Fibroblast of mammary gland (primary cell): ENCODE data around the gene RGMA.

Source experiments
- DNase-seq: peaks from one replicate; pipeline ENCODE4 v3.0.0-alpha.2; 2010; ENCODE audit warnings: low read depth
- H3K4me3 ChIP-seq: 2 replicates; pipeline ENCODE4 v1.5.1; 2011; ENCODE audit warnings: low read depth, mild to moderate bottlenecking, low read length, moderate library complexity; ENCODE audit not compliant: control insufficient read depth
- CTCF ChIP-seq: conservative IDR thresholded peaks from 2 replicates; pipeline ENCODE4 v1.5.1; 2011; ENCODE audit warnings: low read depth, low read length, inconsistent platforms; ENCODE audit not compliant: control insufficient read depth, insufficient read depth

The RGMA gene

GRCh38 chr15:93087825-93088199 lies 1.2 kb downstream of the RGMA start:
- no peak overlapping the region for H3K4me3 ChIP-seq
- peak; percentile 88 for TF ChIP-seq CTCF
- DNase-seq, result peak; percentile 58

- no peak for TF ChIP-seq CTCF
- no peak for DNase-seq
- H3K4me3 ChIP-seq, result no peak overlapping the region
Measured at GRCh38 chr15:93086791-93087190, 2.2 kb downstream of the RGMA start.

- H3K4me3 ChIP-seq, result no peak overlapping the region
- no peak for DNase-seq
- TF ChIP-seq CTCF, result no peak
Measured at GRCh38 chr15:93085692-93086091, 3.3 kb downstream of the RGMA start.

GRCh38 chr15:93082861-93083260 lies 6.2 kb downstream of the RGMA start:
- H3K4me3 ChIP-seq, result no peak overlapping the region
- no peak for TF ChIP-seq CTCF
- no peak for DNase-seq

GRCh38 chr15:93081399-93081798 lies 7.6 kb downstream of the RGMA start:
- DNase-seq, result no peak
- H3K4me3 ChIP-seq, result no peak overlapping the region
- TF ChIP-seq CTCF, result no peak

- TF ChIP-seq CTCF, result no peak
- DNase-seq, result no peak
- no peak overlapping the region for H3K4me3 ChIP-seq
Measured at GRCh38 chr15:93080451-93080850, 8.6 kb downstream of the RGMA start.

- no peak for DNase-seq
- no peak for TF ChIP-seq CTCF
- no peak overlapping the region for H3K4me3 ChIP-seq
Measured at GRCh38 chr15:93076875-93077274, 12.1 kb downstream of the RGMA start.
